HG02852 (cell line): ENCODE measurements around the gene ZNF26.
"Not testable (repeated sequence)": the region's sequence is repeated elsewhere in the genome, so short reads cannot be mapped to it uniquely, and the experiment has no call there.

Experiments
- ATAC-seq: cut with Tn5 transposase; IDR thresholded peaks from one replicate; pipeline ENCODE4 v1.9.1; 2021; ENCODE audit warnings: mild to moderate bottlenecking, moderate library complexity; ENCODE audit not compliant: unreplicated experiment

The ZNF26 gene

GRCh38 chr12:132955094-132956010, 30.8 kb upstream of the ZNF26 start:
- ATAC-seq, result peak; percentile 24

DNA sequence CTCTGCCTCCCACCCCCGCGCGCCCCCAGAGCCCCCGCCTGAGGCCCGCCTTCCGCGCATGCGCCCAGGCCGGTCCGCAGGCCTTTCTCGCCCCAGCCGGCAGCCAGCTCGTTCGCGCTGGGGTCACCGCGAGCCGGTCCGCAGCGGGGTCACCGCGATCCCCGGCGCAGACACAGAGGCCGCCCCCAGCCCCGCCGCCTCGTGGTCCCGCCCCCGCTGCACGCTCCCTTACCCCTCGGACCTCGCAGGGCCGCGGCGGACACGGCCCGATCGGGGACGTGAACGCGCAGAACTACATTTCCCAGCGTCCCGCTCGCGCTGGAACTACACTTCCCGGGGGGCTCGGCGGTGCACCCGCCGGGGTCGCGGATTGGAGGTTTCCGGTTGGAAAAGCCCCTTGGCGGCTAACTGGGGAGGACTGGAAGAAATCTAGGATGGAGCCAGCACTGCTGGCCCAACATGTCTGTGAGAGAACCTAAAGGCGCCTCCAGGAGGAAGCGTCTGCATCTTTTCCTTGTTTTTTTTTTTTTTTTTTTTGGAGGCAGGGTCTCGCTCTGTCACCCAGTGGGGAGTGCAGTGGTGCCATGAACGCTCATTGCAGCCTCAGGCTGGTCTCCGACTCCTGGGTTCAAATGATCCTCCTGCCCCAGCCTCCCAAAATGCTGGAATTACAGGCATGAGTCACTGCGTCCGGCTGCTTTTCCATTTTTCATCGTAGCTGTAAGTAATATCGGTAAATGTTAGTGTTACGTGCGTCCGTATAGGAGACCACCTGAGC, 30.0 kb upstream of the ZNF26 start, which contains the start of gene ZNF605:
Gene ZNF605, minus strand, starts transcription at position 296 of the 778 bp plus-strand sequence. CDS start 10,671 bp downstream, outside the sequence.
- ATAC-seq, result peak; percentile 91

GRCh38 chr12:132961790-132962189, 24.4 kb upstream of the ZNF26 start:
- ATAC-seq, result not testable (repeated sequence)

GRCh38 chr12:132963947-132964346, 22.2 kb upstream of the ZNF26 start:
- ATAC-seq, result not testable (repeated sequence)

GRCh38 chr12:132965796-132966195, 20.4 kb upstream of the ZNF26 start:
- ATAC-seq, result no peak

DNA sequence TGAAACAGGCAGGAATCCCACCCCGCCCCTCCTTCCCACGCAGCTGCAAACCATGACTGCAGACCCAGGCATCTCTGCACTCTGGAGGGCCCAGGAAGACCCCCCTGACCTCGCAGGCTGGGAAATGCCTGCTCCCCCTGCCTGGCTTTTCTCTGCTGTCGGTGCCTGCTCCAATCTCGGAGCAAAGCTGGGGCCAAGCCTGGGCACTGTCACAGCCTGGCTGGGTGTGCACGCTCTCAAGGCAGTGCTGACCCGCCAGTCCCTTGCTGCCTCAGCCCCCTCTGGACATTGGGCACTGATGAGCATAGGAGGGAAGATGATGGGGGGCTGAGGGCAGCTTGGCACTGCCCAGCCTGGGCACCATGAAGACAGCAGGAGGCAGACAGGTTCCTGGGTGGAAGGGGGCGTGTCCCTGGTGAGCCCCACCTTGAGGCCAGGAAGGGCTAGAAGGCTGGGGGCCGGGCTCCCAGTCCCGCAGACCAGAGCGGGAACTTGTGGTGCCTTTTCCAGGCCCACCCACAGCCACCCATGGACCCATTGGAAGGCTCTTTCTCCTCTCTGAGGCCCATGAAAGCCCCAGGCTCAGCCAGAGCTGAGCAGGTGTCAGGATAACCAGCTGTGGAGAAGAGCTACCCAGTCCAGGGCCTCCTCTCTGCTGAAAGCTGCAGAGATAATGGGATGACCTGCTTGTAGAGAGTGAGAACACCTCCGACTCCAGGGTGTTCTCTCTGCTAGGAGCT, 19.3 kb upstream of the ZNF26 start:
- no peak for ATAC-seq

- no peak for ATAC-seq
Observed at GRCh38 chr12:132967736-132968135, 18.4 kb upstream of the ZNF26 start.

- ATAC-seq, result no peak
Observed at GRCh38 chr12:132972374-132972773, 13.8 kb upstream of the ZNF26 start.

DNA sequence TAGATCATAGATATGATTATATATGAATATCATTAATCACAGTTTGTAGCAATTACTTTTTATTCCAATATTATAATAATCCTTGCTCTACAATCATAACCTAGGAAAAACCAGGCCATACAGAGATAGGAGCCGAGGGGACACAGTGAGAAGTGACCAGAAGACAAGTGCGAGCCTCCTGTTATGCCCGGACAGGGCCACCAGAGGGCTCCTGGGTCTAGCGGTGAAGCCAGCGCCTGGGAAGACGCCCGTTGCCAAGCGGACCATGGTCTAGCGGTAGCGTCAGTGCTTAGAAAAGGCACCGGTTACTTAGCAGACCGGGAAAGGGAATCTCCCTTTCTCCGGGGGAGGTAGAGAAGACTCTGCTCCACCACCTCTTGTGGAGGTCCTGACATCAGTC, 9.3 kb upstream of the ZNF26 start:
- not testable (repeated sequence) for ATAC-seq

DNA sequence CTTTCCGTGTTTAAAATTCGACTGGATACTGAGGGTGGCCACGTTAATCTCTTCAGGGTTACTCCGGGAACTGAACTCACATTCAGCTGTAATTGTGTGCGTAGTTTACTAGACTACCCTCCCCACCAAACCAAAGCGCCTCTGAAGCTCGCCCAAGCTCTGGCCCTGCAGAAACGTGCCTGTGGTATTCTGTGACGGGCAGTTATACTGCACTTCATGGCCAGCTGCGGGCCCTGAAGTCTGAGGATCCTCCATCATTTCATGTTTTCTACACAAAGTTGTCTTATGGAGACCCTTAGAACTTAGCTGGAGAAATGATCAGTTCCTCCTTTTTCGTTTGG, 688 bp downstream of the ZNF26 start:
- no peak for ATAC-seq

GRCh38 chr12:132998741-132999140, 12.6 kb downstream of the ZNF26 start:
- ATAC-seq, result no peak

GRCh38 chr12:133010657-133011297, 24.6 kb downstream of the ZNF26 start:
- no peak for ATAC-seq

- no peak for ATAC-seq
Observed at GRCh38 chr12:133023566-133023965, 37.4 kb downstream of the ZNF26 start.

DNA sequence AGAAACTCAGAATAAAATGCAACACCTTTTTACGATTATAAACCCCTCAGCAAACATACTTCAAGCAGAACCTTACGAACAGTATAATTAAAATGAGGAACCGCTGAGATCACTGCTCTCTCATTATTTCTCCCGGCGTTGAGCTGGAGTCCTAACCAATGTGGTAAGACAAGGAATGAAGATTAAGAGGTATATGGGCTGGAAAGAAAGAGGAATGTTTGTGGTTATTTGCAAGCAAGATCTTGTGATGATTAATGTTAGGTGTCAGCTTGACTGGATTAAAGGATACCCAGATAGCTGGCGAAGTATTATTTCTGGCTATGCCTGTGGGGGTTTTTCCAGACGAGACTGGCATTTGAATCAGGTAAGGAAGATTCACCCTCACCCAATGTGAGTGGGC, 40.8 kb downstream of the ZNF26 start:
- no peak for ATAC-seq

DNA sequence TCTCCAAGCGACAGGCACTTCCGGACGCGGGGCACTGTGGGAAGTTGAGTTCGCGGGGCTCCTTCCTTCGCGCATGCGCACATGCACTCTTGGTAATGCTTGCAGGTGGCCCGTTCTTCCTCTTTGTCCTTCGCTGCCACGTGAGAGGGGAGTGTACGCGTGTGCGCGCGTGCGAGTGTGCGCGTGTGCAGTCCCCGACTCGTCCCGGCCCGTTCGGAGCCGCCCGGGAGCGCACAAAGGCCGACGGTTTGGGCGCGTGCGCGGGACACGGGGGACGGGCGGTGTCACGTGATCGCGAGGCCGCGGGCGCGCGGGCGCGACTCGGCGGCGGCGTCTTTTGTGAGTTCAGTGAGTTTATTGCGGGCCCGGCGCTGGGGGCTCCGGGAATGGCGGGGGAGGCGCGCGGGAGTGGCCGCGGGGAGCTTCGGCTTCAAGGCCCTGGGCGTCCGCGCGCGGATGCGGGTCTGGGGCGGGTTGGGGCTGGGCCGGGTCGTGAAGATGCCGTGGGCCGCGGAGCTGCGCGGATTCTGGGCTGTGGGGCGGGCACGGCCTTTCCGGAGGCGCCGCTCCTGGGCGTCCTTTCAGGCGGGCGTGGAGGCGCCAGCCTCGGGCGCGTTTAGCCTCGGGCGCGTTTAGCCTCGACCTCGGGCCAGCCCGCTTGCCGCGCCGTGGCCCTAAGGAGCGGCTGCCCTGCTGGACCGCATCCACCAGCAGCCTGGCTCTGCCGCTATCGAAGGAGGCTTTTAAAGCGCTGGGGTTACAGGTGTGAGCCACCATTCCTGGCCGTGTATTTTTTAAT, 51.2 kb downstream of the ZNF26 start, which contains the start of gene ZNF84:
Gene ZNF84, plus strand, starts transcription at position 303 of the 799 bp plus-strand sequence. CDS start 3,959 bp downstream, outside the sequence.
- ATAC-seq, result peak; percentile 93

- ATAC-seq, result no peak
Observed at GRCh38 chr12:133038118-133038709, 52.0 kb downstream of the ZNF26 start.

- no peak for ATAC-seq
Observed at GRCh38 chr12:133046698-133047097, 60.5 kb downstream of the ZNF26 start.

GRCh38 chr12:133057446-133057845, 71.3 kb downstream of the ZNF26 start:
- ATAC-seq, result no peak
